Activated CD4-positive, alpha-beta T cell treated with anti-CD3 and anti-CD28 coated beads for 36 hours (primary cell): ENCODE data around the gene RAD51B. TPM values are rescaled to one million over a fixed set of nuclear protein-coding genes. Genes with fewer than 3 reads are reported as not detected.

Experiments
- ATAC-seq: fragments of 200-7000 bp; cut with Tn5 transposase; one replicate; pipeline ENCODE4 v1.10.0; 2021; ENCODE audit warnings: mild to moderate bottlenecking, moderate library complexity
- CTCF ChIA-PET: fragments of 350-600 bp; sonication (Branson Sonifier 250); formaldehyde crosslinking; loops from one replicate; lab custom pipeline; 2021; ENCODE audit warnings: antibody characterized with exemption; lab: Charles Lee
- POLR2A ChIA-PET: fragments of 350-600 bp; sonication (Branson Sonifier 250); formaldehyde crosslinking; loops from one replicate; lab custom pipeline; 2021; ENCODE audit warnings: antibody characterized with exemption, inconsistent platforms; lab: Charles Lee
- DNase-seq: peaks from one replicate; pipeline ENCODE4 v3.0.0-alpha.2; 2020
- H3K27ac Mint-ChIP-seq: one replicate; pipeline ENCODE4 v1.8.0; 2021; ENCODE audit warnings: mixed read lengths
- H3K27me3 Mint-ChIP-seq: one replicate; pipeline ENCODE4 v1.8.0; 2021; ENCODE audit warnings: mixed read lengths
- H3K36me3 Mint-ChIP-seq: one replicate; pipeline ENCODE4 v1.8.0; 2021; ENCODE audit warnings: low read depth, mixed read lengths
- H3K4me1 Mint-ChIP-seq: one replicate; pipeline ENCODE4 v1.8.0; 2021; ENCODE audit warnings: mixed read lengths
- H3K4me3 Mint-ChIP-seq: one replicate; pipeline ENCODE4 v1.8.0; 2021; ENCODE audit warnings: mild to moderate bottlenecking, moderate library complexity, mixed read lengths
- H3K9me3 Mint-ChIP-seq: one replicate; pipeline ENCODE4 v1.8.0; 2021; ENCODE audit warnings: low read depth, mixed read lengths
- intact Hi-C, 2 experiments: fragments of 100-400 bp; cut with DNase I in 1 of 2; cut with micrococcal nuclease in 1 of 2; formaldehyde crosslinking; loops; one replicate each; pipeline versions ENCODE4 v1.14.2 to v1.15.1; 2022 to 2024; cut with DNase I, micrococcal nuclease
- total RNA-seq, 2 experiments: library from RNA; stranded (reverse); gene quantifications; one replicate each; pipeline ENCODE4 v1.2.3, GENCODE V29; 2021

The RAD51B gene
- total RNA-seq, 2 experiments from 2014 or later, result 26.4 to 39.9 TPM

DNA sequence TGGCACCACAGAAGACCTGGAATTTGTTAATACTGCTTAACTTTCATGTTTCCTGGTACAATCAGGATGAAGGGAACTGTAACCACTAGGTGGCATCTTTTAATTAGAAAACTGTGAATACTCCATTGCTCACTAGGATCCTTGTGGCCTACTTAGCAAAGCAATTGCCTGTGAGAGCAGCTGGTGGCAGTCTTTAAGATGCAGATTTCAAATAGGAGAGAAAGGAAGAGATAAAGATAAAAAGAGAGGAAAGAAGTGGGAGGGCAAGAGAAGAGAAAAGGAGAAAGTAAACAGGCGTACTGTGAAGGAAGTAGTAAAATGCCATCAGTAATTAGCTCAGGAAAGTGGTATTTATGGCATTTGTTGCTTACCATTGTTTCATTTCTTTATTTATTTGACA lies 114.5 kb downstream of the RAD51B start:
- CTCF ChIA-PET, result interaction anchor here (0.7 to 2.7 kb wide), 24 partner anchors 9 to 929 kb away, joined by 3 to 25 read pairs (median 4); no protein-coding TSS in a partner anchor
- Mint-ChIP-seq H3K4me3 (no peak overlapping the region), H3K27ac (peak overlapping the region; percentile 44), H3K27me3 (no peaks in the 10 kb centered on the region), H3K9me3 (peaks cover 3% of the 10 kb centered on the region), H3K4me1 (peaks cover 5% of the 10 kb centered on the region), H3K36me3 (peaks cover 6% of the 10 kb centered on the region)
- POLR2A ChIA-PET, result no interaction called here
- DNase-seq (peak; percentile 11), ATAC-seq (peak; percentile 65)
- intact Hi-C loops, result loop anchor here (2.0 to 5.0 kb wide), 3 partner anchors 883 to 909 kb away; no protein-coding TSS in a partner anchor

- peaks cover 6% of the 10 kb centered on the region for H3K36me3 Mint-ChIP-seq
- intact Hi-C loops, result loop anchor here (2.0 to 5.0 kb wide), 3 partner anchors 882 to 908 kb away; no protein-coding TSS in a partner anchor
- H3K4me3 Mint-ChIP-seq, result no peak overlapping the region
- POLR2A ChIA-PET, result no interaction called here
- H3K27me3 Mint-ChIP-seq, result no peaks in the 10 kb centered on the region
- no peak overlapping the region for H3K27ac Mint-ChIP-seq
- ATAC-seq, result no peak
- H3K4me1 Mint-ChIP-seq, result peaks cover 5% of the 10 kb centered on the region
- H3K9me3 Mint-ChIP-seq, result peaks cover 3% of the 10 kb centered on the region
- CTCF ChIA-PET, result interaction anchor here (0.7 to 2.7 kb wide), 15 partner anchors 8 to 909 kb away, joined by 3 to 25 read pairs (median 4); no protein-coding TSS in a partner anchor
- no peak for DNase-seq
Observed at GRCh38 chr14:67934862-67935261, 115.3 kb downstream of the RAD51B start.

- CTCF ChIA-PET, result interaction anchor here (1.2 kb wide), 1 partner anchor 9 kb away, joined by 4 read pairs; no protein-coding TSS in a partner anchor
Observed at GRCh38 chr14:67935371-67935770, 115.8 kb downstream of the RAD51B start.

GRCh38 chr14:67938071-67938470 lies 118.5 kb downstream of the RAD51B start:
- peaks cover 5% of the 10 kb centered on the region for H3K4me1 Mint-ChIP-seq
- DNase-seq (no peak), ATAC-seq (no peak)
- H3K27me3 Mint-ChIP-seq, result no peaks in the 10 kb centered on the region
- POLR2A ChIA-PET, result no interaction called here
- intact Hi-C loops, result no loop called here
- no peak overlapping the region for H3K27ac Mint-ChIP-seq
- H3K9me3 Mint-ChIP-seq, result no peaks in the 10 kb centered on the region
- H3K4me3 Mint-ChIP-seq, result no peak overlapping the region
- CTCF ChIA-PET, result interaction anchor here (0.5 to 1.9 kb wide), 3 partner anchors 9 to 906 kb away, joined by 3 to 6 read pairs (median 4); no protein-coding TSS in a partner anchor
- no peaks in the 10 kb centered on the region for H3K36me3 Mint-ChIP-seq

More at GRCh38 chr14:67935371-67935770, 115.8 kb downstream of the RAD51B start:
- ATAC-seq, result no peak
- Mint-ChIP-seq H3K4me3 (no peak overlapping the region), H3K9me3 (peaks cover 3% of the 10 kb centered on the region), H3K36me3 (peaks cover 2% of the 10 kb centered on the region), H3K27ac (no peak overlapping the region), H3K27me3 (no peaks in the 10 kb centered on the region), H3K4me1 (peaks cover 5% of the 10 kb centered on the region)
- POLR2A ChIA-PET, result no interaction called here
- intact Hi-C loops, result loop anchor here in 1 of 2 experiments (2.0 kb wide), 2 partner anchors 881 to 907 kb away; no protein-coding TSS in a partner anchor
- DNase-seq, result no peak

DNA sequence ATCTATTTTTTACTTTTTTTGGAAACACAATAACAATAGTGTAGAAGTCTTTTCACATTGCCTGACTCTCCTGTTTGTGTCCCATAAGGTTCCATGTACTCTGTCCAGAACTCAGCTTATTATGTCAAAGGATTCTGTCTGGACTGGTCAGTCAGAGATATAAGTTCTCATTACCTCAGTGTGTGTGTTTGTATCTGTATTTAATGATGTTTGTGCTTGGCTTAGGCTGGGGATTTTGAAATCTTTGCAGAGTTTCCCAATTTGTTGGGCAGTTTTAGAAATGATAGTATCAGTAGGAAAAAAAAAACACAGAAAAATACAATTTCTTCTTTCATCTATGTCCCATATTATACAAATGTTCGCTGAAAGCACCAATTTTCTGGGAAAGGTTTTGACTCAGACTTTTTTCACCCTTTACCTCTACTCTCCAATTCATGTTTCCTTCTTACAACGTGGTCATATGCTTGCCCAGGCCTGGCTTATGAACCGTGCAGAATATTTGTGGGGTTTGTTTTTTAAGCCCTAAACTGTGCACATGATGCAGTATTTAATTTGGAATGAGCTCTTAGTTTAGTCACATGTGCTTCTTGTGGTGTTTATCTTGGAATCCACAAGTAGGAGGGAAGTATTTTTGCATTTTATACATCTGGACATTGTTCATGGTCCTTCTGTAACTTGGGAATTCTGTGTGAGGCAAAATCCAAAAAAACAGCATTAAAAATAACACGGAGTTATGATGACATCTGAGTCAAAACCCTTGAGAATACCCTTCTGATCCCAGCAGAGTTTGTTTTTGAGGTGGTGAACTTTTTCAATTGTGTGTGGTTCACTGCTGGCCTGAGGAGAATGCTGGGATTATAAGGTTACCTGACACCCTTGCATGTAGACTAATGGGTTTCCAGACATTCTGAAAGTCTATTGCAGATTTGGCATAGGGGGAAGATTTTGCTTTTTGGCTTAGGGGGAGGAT lies 121.2 kb downstream of the RAD51B start:
- H3K27me3 Mint-ChIP-seq, result no peaks in the 10 kb centered on the region
- DNase-seq (no peak), ATAC-seq (no peak)
- ChIA-PET POLR2A (no interaction called here), CTCF (interaction anchor here (1.1 to 1.3 kb wide), 2 partner anchors 103 to 877 kb away, joined by 3 to 5 read pairs; no protein-coding TSS in a partner anchor)
- no peaks in the 10 kb centered on the region for H3K36me3 Mint-ChIP-seq
- no peaks in the 10 kb centered on the region for H3K9me3 Mint-ChIP-seq
- intact Hi-C loops, result no loop called here
- no peak overlapping the region for H3K4me3 Mint-ChIP-seq
- H3K4me1 Mint-ChIP-seq, result no peaks in the 10 kb centered on the region
- no peak overlapping the region for H3K27ac Mint-ChIP-seq

DNA sequence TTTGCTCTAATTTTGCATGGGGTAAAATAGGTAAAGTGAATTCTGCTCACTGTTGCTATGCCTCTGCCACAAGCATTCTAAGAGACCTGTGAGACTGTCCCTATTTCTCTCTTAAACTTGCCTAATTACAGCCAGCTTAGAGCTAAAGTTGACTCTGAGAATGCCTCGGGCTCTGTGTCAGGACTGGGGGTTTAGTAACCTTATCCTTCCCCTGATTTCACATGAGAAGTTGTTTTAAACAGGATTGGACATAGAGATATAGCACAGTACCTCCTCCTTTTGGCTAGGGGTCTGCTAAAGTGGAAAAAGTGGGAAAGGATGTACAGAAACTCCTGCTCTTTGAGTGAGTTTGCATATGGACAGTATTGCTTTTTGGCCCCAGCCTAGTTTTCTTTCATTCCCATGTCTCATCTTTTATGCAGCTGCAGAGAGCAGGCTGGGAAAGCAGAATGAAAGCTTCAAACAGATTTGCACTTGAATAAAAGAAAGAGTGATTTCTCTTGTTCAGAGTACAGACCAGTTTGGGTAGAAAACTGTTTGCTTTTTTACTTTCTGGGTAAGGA lies 122.0 kb downstream of the RAD51B start:
- no peaks in the 10 kb centered on the region for H3K4me1 Mint-ChIP-seq
- ATAC-seq (no peak), DNase-seq (no peak)
- no peak overlapping the region for H3K27ac Mint-ChIP-seq
- ChIA-PET POLR2A (interaction anchor here (0.6 kb wide), 1 partner anchor 59 kb away, joined by 4 read pairs; no protein-coding TSS in a partner anchor), CTCF (interaction anchor here (1.2 to 3.9 kb wide), 3 partner anchors 8 to 104 kb away, joined by 3 to 25 read pairs (median 4); no protein-coding TSS in a partner anchor)
- H3K4me3 Mint-ChIP-seq, result no peak overlapping the region
- intact Hi-C loops, result no loop called here
- no peaks in the 10 kb centered on the region for H3K27me3 Mint-ChIP-seq
- H3K36me3 Mint-ChIP-seq, result no peaks in the 10 kb centered on the region
- no peaks in the 10 kb centered on the region for H3K9me3 Mint-ChIP-seq

DNA sequence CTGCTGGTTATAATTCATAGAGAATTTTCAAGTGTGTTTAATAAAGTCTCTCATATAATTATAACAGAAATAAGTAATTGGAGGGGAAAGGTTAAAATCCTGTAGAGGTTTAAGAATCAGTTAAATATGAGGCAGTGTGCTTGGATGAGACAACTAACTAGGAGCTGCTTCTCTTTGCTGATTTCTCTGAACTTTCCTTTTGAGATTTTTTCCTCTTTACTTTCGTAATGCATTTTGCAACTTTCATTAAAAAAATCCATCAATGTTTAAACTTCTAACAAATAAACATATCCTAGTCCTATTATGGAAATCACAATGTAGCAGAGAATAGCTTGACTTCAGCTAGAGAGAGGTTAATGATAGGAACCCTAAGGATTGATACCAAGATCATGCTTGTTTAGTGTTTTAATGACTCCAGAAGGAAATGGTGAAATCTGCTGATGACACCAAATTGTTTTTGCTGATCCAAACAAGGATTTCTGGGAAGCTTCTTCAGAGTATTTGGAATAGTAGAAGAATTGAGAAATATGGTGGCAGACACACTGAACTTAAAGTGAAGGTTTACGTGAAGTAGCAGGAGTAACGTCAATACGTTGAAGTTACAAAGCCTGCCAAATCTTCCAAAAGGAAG lies 122.6 kb downstream of the RAD51B start:
- Mint-ChIP-seq H3K9me3 (no peaks in the 10 kb centered on the region), H3K4me3 (no peak overlapping the region), H3K4me1 (no peaks in the 10 kb centered on the region), H3K27ac (no peak overlapping the region), H3K36me3 (no peaks in the 10 kb centered on the region), H3K27me3 (no peaks in the 10 kb centered on the region)
- ATAC-seq (no peak), DNase-seq (no peak)
- intact Hi-C loops, result no loop called here
- ChIA-PET CTCF (interaction anchor here (0.9 to 3.9 kb wide), 4 partner anchors 8 to 902 kb away, joined by 3 to 25 read pairs (median 4); no protein-coding TSS in a partner anchor), POLR2A (interaction anchor here (0.6 kb wide), 1 partner anchor 58 kb away, joined by 4 read pairs; no protein-coding TSS in a partner anchor)

- CTCF ChIA-PET, result interaction anchor here (0.6 to 3.9 kb wide), 20 partner anchors 9 to 900 kb away, joined by 3 to 25 read pairs (median 4); no protein-coding TSS in a partner anchor
- Mint-ChIP-seq H3K36me3 (no peaks in the 10 kb centered on the region), H3K4me3 (no peak overlapping the region), H3K27me3 (no peaks in the 10 kb centered on the region), H3K9me3 (no peaks in the 10 kb centered on the region), H3K4me1 (no peaks in the 10 kb centered on the region), H3K27ac (no peak overlapping the region)
- peak; percentile 59 for DNase-seq
- intact Hi-C loops, result loop anchor here (1.0 to 2.0 kb wide), 4 partner anchors 305 to 900 kb away; no protein-coding TSS in a partner anchor
- POLR2A ChIA-PET, result interaction anchor here (0.7 kb wide), 1 partner anchor 874 kb away, joined by 7 read pairs; no protein-coding TSS in a partner anchor
- peak; percentile 66 for ATAC-seq
Observed at GRCh38 chr14:67943947-67944346, 124.4 kb downstream of the RAD51B start.

GRCh38 chr14:67944605-67945004 lies 125.0 kb downstream of the RAD51B start:
- no peak for DNase-seq
- Mint-ChIP-seq H3K27me3 (no peaks in the 10 kb centered on the region), H3K4me3 (no peak overlapping the region), H3K4me1 (no peaks in the 10 kb centered on the region), H3K36me3 (no peaks in the 10 kb centered on the region), H3K9me3 (no peaks in the 10 kb centered on the region), H3K27ac (no peak overlapping the region)
- CTCF ChIA-PET, result interaction anchor here (0.6 to 3.9 kb wide), 20 partner anchors 8 to 900 kb away, joined by 3 to 25 read pairs (median 4); no protein-coding TSS in a partner anchor
- POLR2A ChIA-PET, result interaction anchor here (0.7 kb wide), 1 partner anchor 874 kb away, joined by 7 read pairs; no protein-coding TSS in a partner anchor
- ATAC-seq, result no peak
- intact Hi-C loops, result loop anchor here (1.0 to 2.0 kb wide), 4 partner anchors 304 to 900 kb away; no protein-coding TSS in a partner anchor

DNA sequence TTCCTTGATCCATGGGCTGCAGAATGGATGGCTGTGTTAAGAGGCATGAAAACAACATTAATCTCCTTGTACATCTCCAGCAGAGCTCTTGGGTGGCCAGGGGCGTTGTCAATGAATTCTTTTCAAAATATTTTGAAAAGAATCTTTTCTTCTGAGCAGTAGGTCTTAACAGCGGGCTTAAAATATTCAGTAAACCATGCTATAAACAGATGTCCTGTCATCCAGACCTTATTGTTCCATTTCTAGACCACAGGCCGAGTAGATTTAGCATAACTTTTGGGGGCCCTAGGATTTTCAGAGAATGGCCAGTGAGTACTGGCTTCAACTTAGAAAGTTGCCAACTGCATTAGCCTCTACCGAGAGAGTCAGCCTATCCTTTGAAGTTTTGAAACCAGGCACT lies 130.2 kb downstream of the RAD51B start:
- POLR2A ChIA-PET, result no interaction called here
- no peak for ATAC-seq
- intact Hi-C loops, result no loop called here
- Mint-ChIP-seq H3K4me3 (no peak overlapping the region), H3K27ac (no peak overlapping the region), H3K36me3 (no peaks in the 10 kb centered on the region), H3K27me3 (no peaks in the 10 kb centered on the region), H3K9me3 (no peaks in the 10 kb centered on the region), H3K4me1 (no peaks in the 10 kb centered on the region)
- CTCF ChIA-PET, result interaction anchor here (0.7 to 1.7 kb wide), 2 partner anchors 8 to 16 kb away, joined by 3 to 4 read pairs; no protein-coding TSS in a partner anchor
- DNase-seq, result no peak
